Suprapubic skin (tissue), 3 donors: ENCODE data around the gene CDH4.

Source experiments
- POLR2A ChIP-seq, 2 donors: fragments of 450-650 bp; IDR thresholded peaks; one replicate each; pipeline ENCODE4 v1.6.1; 2017; ENCODE audit warnings: antibody characterized with exemption in 2 of 2, mild to moderate bottlenecking in 2 of 2, moderate library complexity in 2 of 2
- TF ChIP-seq, protein P1 (sequence below), 2 donors: fragments of 200-600 bp in 1 of 2; fragments of 450-650 bp in 1 of 2; sonication (generic) in 1 of 2; IDR thresholded peaks; one replicate each; pipeline ENCODE4 v1.5.1; 2016 to 2019; ENCODE audit warnings: antibody characterized with exemption in 2 of 2, mild to moderate bottlenecking in 1 of 2, moderate library complexity in 1 of 2

DNA sequence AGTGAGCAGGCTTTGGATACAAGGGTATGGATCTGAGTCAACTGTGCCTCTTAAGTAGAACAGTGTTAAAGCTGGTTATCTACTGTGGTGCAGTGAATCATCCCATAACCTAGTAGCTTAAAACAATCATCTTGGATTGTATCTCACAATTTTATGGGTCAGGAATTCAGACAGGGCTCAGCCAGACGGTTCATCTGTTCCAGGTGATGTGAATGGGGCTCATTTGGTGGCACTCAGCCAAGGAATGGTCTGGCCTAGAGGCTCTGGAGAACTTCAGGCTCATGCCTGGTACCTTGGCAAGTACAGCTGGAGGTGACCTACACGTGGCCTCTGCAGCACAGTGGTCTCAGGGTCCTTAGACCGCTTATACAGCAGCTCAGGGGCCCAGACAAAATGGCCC is 11.2 kb upstream of the CDH4 start:
- TF ChIP-seq, protein P1, sequence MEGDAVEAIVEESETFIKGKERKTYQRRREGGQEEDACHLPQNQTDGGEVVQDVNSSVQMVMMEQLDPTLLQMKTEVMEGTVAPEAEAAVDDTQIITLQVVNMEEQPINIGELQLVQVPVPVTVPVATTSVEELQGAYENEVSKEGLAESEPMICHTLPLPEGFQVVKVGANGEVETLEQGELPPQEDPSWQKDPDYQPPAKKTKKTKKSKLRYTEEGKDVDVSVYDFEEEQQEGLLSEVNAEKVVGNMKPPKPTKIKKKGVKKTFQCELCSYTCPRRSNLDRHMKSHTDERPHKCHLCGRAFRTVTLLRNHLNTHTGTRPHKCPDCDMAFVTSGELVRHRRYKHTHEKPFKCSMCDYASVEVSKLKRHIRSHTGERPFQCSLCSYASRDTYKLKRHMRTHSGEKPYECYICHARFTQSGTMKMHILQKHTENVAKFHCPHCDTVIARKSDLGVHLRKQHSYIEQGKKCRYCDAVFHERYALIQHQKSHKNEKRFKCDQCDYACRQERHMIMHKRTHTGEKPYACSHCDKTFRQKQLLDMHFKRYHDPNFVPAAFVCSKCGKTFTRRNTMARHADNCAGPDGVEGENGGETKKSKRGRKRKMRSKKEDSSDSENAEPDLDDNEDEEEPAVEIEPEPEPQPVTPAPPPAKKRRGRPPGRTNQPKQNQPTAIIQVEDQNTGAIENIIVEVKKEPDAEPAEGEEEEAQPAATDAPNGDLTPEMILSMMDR (IDR thresholded peaks at IDR 0.05) = no peak
- no peak for TF ChIP-seq POLR2A (IDR thresholded peaks at IDR 0.05)
